ENCODE results near the gene CEP170B. TPM values are rescaled to one million over a fixed set of nuclear protein-coding genes. Genes with fewer than 3 reads are reported as not detected.

Gene CEP170B
- total RNA-seq, 4 donors from 2014 or later: 1.2 to 28.8 (median 8.3) TPM

- Histone ChIP-seq H3K9me3 (no peaks in the 10 kb centered on the region), H3K4me1 (peaks cover 0 to 8% of the 10 kb centered on the region in 2 donors), H3K27me3 (no peaks in the 10 kb centered on the region), H3K4me3 (no peak overlapping the region), H3K27ac (no peak overlapping the region), H3K36me3 (no peaks in the 10 kb centered on the region)
- TF ChIP-seq POLR2A (IDR thresholded peaks at IDR 0.05): no peak
- peak; percentile 13 to 53 (median 36) for TF ChIP-seq CTCF (IDR thresholded peaks at IDR 0.05)
- DNase-seq: peak; percentile 36 to 51
- intact Hi-C loops (cut with DNase I; ENCODE audit: low total_unique reads): loop anchor here (5.0 kb wide), 1 partner anchor 33 kb away; no protein-coding TSS in a partner anchor
Observed at GRCh38 chr14:104820669-104821228, 44.3 kb upstream of the CEP170B start.

- DNase-seq: peak; percentile 11 to 12
Observed at GRCh38 chr14:104821229-104821945, 43.7 kb upstream of the CEP170B start.

GRCh38 chr14:104821971-104822608 lies 43.0 kb upstream of the CEP170B start:
- intact Hi-C loops (cut with DNase I; ENCODE audit: low total_unique reads): loop anchor here (5.0 kb wide), 1 partner anchor 35 kb away; no protein-coding TSS in a partner anchor
- peak in 1 of 2 donors; percentile 12 for DNase-seq

More at GRCh38 chr14:104821229-104821945, 43.7 kb upstream of the CEP170B start:
- TF ChIP-seq CTCF (IDR thresholded peaks at IDR 0.05) (no peak), POLR2A (IDR thresholded peaks at IDR 0.05) (no peak)
- Histone ChIP-seq H3K27me3 (no peaks in the 10 kb centered on the region), H3K36me3 (no peaks in the 10 kb centered on the region), H3K4me1 (peaks cover 0 to 8% of the 10 kb centered on the region in 2 donors), H3K27ac (no peak overlapping the region), H3K4me3 (no peak overlapping the region), H3K9me3 (no peaks in the 10 kb centered on the region)
- intact Hi-C loops (cut with DNase I; ENCODE audit: low total_unique reads): loop anchor here (5.0 kb wide), 1 partner anchor 34 kb away; no protein-coding TSS in a partner anchor

GRCh38 chr14:104822821-104823615 lies 42.0 kb upstream of the CEP170B start:
- no peak overlapping the region for H3K4me3 ChIP-seq
- TF ChIP-seq POLR2A (IDR thresholded peaks at IDR 0.05) (no peak), CTCF (IDR thresholded peaks at IDR 0.05) (no peak)
- H3K4me1 ChIP-seq: peaks cover 0 to 5% of the 10 kb centered on the region in 2 donors
- H3K9me3 ChIP-seq: no peaks in the 10 kb centered on the region
- no peaks in the 10 kb centered on the region for H3K36me3 ChIP-seq
- H3K27me3 ChIP-seq: no peaks in the 10 kb centered on the region
- intact Hi-C loops (cut with DNase I; ENCODE audit: low total_unique reads): loop anchor here (5.0 kb wide), 1 partner anchor 36 kb away; no protein-coding TSS in a partner anchor
- no peak overlapping the region for H3K27ac ChIP-seq
- peak in 1 of 2 donors; percentile 9 for DNase-seq

More at GRCh38 chr14:104821971-104822608, 43.0 kb upstream of the CEP170B start:
- Histone ChIP-seq H3K4me1 (peaks cover 0 to 3% of the 10 kb centered on the region in 2 donors), H3K4me3 (no peak overlapping the region), H3K36me3 (no peaks in the 10 kb centered on the region), H3K27ac (no peak overlapping the region), H3K9me3 (no peaks in the 10 kb centered on the region), H3K27me3 (no peaks in the 10 kb centered on the region)
- TF ChIP-seq POLR2A (IDR thresholded peaks at IDR 0.05): no peak
- TF ChIP-seq CTCF (IDR thresholded peaks at IDR 0.05): no peak

Measured in uterus (tissue), 4 donors.